Parathyroid adenoma (tissue), 2 donors: Measurements from ENCODE around the gene SPDEF.

Experiments
- H2AFZ ChIP-seq: fragments of 300-600 bp; sonication (generic); one replicate; pipeline ENCODE4 v1.7.0; 2017; ENCODE audit warnings: antibody characterized with exemption, mild to moderate bottlenecking
- H3K27ac ChIP-seq: fragments of 300-600 bp; sonication (generic); one replicate; pipeline ENCODE4 v1.7.0; 2017
- H3K27me3 ChIP-seq: fragments of 300-600 bp; sonication (generic); one replicate; pipeline ENCODE4 v1.7.0; 2017; ENCODE audit warnings: low read length; ENCODE audit not compliant: control insufficient read depth, insufficient read depth
- H3K36me3 ChIP-seq: fragments of 300-600 bp; sonication (generic); one replicate; pipeline ENCODE4 v1.7.0; 2017; ENCODE audit warnings: low read length; ENCODE audit not compliant: control insufficient read depth, insufficient read depth
- H3K4me1 ChIP-seq: fragments of 300-600 bp; sonication (generic); one replicate; pipeline ENCODE4 v1.7.0; 2017; ENCODE audit warnings: control low read depth
- H3K4me2 ChIP-seq: fragments of 300-600 bp; sonication (generic); one replicate; pipeline ENCODE4 v1.7.0; 2017; ENCODE audit warnings: low read length
- H3K4me3 ChIP-seq: fragments of 300-600 bp; sonication (generic); one replicate; pipeline ENCODE4 v1.7.0; 2017; ENCODE audit warnings: low read depth, low read length
- H3K79me2 ChIP-seq: fragments of 300-600 bp; sonication (generic); one replicate; pipeline ENCODE4 v1.7.0; 2017; ENCODE audit warnings: control low read depth
- H3K9ac ChIP-seq: fragments of 300-600 bp; sonication (generic); one replicate; pipeline ENCODE4 v1.7.0; 2017; ENCODE audit warnings: mild to moderate bottlenecking
- H3K9me3 ChIP-seq: fragments of 300-600 bp; sonication (generic); one replicate; pipeline ENCODE4 v1.7.0; 2017; ENCODE audit warnings: low read length; ENCODE audit not compliant: control insufficient read depth
- CTCF ChIP-seq: fragments of 300-600 bp; sonication (generic); IDR thresholded peaks from one replicate; pipeline ENCODE4 v1.7.0; 2017; ENCODE audit warnings: antibody characterized with exemption, mild to moderate bottlenecking
- donor health status: primary hyperparathyroidism.

Gene SPDEF

DNA sequence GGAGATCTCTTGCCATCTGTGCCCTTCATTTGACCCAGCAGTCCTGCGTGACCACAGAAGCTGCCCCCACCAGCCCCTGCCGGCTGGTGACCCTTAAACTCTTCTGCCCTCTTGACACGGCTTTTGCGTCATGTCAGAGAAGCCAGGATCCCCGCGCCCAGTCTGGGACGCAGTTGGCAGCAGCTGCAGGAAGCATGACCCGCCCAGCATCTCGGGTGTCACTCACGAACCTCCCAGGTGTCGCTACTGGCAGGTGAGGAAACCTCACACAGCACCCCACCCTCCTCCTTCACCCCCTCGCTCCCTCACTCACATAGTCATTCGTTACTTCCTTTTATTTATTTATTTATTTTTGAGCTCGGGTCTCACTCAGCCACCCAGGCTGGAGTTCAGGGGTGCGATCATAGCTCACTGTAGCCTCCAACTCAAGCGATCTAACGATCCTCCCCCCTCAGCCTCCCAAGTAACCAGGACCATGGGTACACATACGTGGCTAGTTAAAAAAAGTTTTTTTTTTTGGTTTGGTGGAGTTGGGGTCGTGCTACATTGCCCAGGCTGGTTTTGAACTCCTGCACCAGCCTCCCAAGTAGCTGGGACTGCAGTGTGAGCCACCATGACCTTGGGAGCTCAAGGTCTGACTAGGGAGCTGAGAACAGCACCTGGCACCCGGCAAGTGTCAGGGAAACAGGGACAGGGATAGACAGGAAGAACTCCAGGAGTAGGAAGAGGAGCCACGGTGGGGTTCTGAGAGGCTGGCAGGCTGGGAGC, 14.1 kb upstream of the SPDEF start:
- no peak overlapping the region for H3K4me2 ChIP-seq
- H3K4me1 ChIP-seq, result no peaks in the 10 kb centered on the region
- H3K4me3 ChIP-seq, result no peak overlapping the region
- no peaks in the 10 kb centered on the region for H3K27me3 ChIP-seq
- H2AFZ ChIP-seq, result no peak overlapping the region
- no peak for TF ChIP-seq CTCF
- H3K79me2 ChIP-seq, result no peaks in the 10 kb centered on the region
- no peaks in the 10 kb centered on the region for H3K9me3 ChIP-seq
- no peak overlapping the region for H3K27ac ChIP-seq
- no peaks in the 10 kb centered on the region for H3K36me3 ChIP-seq
- H3K9ac ChIP-seq, result no peak overlapping the region

DNA sequence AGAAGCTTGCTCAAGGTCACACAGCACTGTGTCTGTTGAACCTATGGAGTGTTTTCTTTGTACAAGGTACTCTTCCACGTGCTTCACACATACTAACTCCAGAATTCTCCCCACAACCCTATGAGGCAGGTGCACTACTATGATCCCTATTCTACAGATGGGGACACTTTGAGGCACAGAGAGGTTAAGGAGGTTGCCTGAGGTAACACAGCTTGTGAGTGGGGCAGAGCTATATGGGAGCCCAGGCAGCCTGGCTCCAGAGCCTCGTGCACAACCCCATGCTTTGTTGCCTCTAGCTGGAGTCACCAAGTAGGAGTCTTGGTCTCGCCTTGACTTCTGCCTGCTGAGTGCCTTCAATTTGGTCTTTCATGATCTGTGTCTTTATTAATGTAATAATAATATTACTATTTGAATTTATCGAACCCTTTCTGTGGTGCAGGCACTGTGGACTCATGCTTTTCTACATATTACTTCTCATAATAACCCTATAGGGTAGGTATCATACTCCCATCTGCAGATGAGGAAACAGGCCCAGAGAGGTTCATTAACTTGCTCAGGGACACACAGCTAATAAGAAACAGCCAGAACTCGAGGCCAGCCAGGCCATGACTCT, 13.3 kb upstream of the SPDEF start:
- Histone ChIP-seq H3K4me3 (no peak overlapping the region), H3K9me3 (no peaks in the 10 kb centered on the region), H3K36me3 (no peaks in the 10 kb centered on the region), H3K27ac (no peak overlapping the region), H3K4me1 (no peaks in the 10 kb centered on the region), H2AFZ (no peak overlapping the region), H3K4me2 (no peak overlapping the region), H3K27me3 (no peaks in the 10 kb centered on the region), H3K9ac (no peak overlapping the region), H3K79me2 (no peaks in the 10 kb centered on the region)
- no peak for TF ChIP-seq CTCF

DNA sequence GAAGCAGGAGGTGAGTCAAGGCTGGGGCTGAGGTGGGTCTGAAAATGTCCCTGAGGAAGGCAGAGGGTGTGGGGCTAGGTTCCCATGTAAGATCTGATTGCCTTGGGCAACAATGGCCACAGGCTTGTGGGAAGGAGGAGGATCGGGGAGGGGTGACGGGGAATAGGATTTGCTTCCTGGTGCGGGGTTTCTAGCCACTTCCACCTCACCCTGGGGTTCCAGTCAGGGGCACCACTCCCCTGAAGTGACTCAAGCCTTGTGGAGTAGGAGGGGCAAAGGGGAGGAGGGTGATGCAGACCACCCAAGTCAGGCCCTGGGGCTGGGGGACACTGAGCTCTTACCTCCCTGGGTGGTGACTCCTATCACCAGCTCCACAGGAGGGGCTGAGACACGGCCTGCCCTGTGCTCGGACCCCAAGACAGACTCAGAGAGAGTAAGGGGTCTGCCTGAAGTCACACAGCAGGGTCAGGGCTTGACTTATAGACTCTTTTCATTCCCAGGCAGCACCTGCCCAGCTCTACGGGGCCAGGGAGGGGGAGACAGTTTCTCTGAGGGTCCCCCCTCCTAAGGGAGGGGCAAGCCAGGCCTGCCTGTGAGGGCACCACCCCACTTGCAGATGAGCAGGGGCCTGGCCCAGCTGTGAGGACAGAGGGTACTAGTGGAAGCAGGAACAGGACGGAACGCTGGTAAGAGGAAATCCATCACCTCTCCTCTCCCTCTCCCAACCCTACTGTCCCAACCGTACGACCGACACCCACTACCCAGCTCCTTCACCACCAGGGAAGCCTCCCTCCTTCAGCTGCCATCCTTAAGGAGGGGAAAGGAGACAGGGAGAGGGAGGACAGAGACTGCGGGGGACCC, 12.4 kb upstream of the SPDEF start:
- Histone ChIP-seq H3K79me2 (no peaks in the 10 kb centered on the region), H3K4me1 (no peaks in the 10 kb centered on the region), H3K27ac (no peak overlapping the region), H3K9ac (no peak overlapping the region), H3K27me3 (no peaks in the 10 kb centered on the region), H3K9me3 (no peaks in the 10 kb centered on the region), H3K4me2 (no peak overlapping the region), H2AFZ (no peak overlapping the region), H3K36me3 (no peaks in the 10 kb centered on the region), H3K4me3 (no peak overlapping the region)
- TF ChIP-seq CTCF, result no peak

- Histone ChIP-seq H2AFZ (no peak overlapping the region), H3K27ac (no peak overlapping the region), H3K4me3 (no peak overlapping the region), H3K36me3 (no peaks in the 10 kb centered on the region), H3K9me3 (no peaks in the 10 kb centered on the region), H3K27me3 (no peaks in the 10 kb centered on the region), H3K4me1 (no peaks in the 10 kb centered on the region), H3K4me2 (no peak overlapping the region), H3K9ac (no peak overlapping the region), H3K79me2 (no peaks in the 10 kb centered on the region)
- no peak for TF ChIP-seq CTCF
Observed at GRCh38 chr6:34566830-34567546, 10.9 kb upstream of the SPDEF start.
